Small intestine (tissue), 16 donors: ENCODE measurements around the gene BBIP1. TPM values are rescaled to one million over a fixed set of nuclear protein-coding genes. Genes with fewer than 3 reads are reported as not detected.

ENCODE experiments used
- DNase-seq, 2 donors: peaks; one replicate each; pipeline versions ENCODE4 v3.0.0 to v3.0.0-alpha.2; 2013
- FAIRE-seq: peaks from 2 replicates; lab custom pipeline; 2012; peaks lifted over from hg19 to GRCh38; lab: Jason Lieb, UNC
- H3K27ac ChIP-seq, 3 donors: one replicate each; pipeline ENCODE4 v1.5.1; 2013; ENCODE audit warnings: low read length in 2 of 3, mild to moderate bottlenecking in 2 of 3, control low read depth in 1 of 3, inconsistent platforms in 1 of 3, low read depth in 1 of 3, moderate library complexity in 1 of 3
- H3K27me3 ChIP-seq, 3 donors: one replicate each; pipeline ENCODE4 v1.6.1; 2013; ENCODE audit warnings: low read length in 3 of 3, inconsistent platforms in 1 of 3; ENCODE audit not compliant: control insufficient read depth in 3 of 3, insufficient read depth in 3 of 3
- H3K36me3 ChIP-seq, 3 donors: one replicate each; pipeline ENCODE4 v1.6.1; 2013; ENCODE audit warnings: low read length in 3 of 3, inconsistent platforms in 1 of 3, low read depth in 1 of 3, mild to moderate bottlenecking in 1 of 3, moderate library complexity in 1 of 3; ENCODE audit not compliant: control insufficient read depth in 3 of 3, insufficient read depth in 2 of 3
- H3K4me1 ChIP-seq, 3 donors: one replicate each; pipeline ENCODE4 v1.6.1; 2013; ENCODE audit warnings: low read length in 2 of 3, inconsistent platforms in 1 of 3, low read depth in 1 of 3, mild to moderate bottlenecking in 1 of 3, moderate library complexity in 1 of 3; ENCODE audit not compliant: control insufficient read depth in 3 of 3, insufficient read depth in 2 of 3
- H3K4me3 ChIP-seq, 3 donors: one replicate each; pipeline ENCODE4 v1.5.1; 2013; ENCODE audit warnings: low read length in 3 of 3, control low read depth in 1 of 3, inconsistent platforms in 1 of 3, low read depth in 1 of 3, mild to moderate bottlenecking in 1 of 3, moderate library complexity in 1 of 3
- H3K9me3 ChIP-seq, 2 donors: one replicate each; pipeline ENCODE4 v1.6.1; 2013; ENCODE audit warnings: low read depth in 1 of 2, low read length in 1 of 2; ENCODE audit not compliant: control insufficient read depth in 2 of 2, insufficient read depth in 1 of 2
- WGBS, 3 donors: extraction: QIAGEN DNeasy Blood & Tissue Kit; methylation state at CpG; one replicate each; pipeline ENCODE4 v1.1.7; 2013; 5-methylcytosine and 5-hydroxymethylcytosine counted together
- long read RNA-seq, 10 donors: transcript quantifications; one replicate each; lab custom pipeline, GENCODE V29; 2026
- polyA plus RNA-seq, 4 donors: library from polyadenylated mRNA; stranded (reverse) in 3 of 4; unstranded in 1 of 4; fragments of 200-250 nt in 3 of 4; fragments of 120-200 nt in 1 of 4; gene quantifications; one replicate each; pipeline versions ENCODE4 v1.2.1 to v1.2.3, GENCODE V29; 2013
- donor health status: healthy with polysubstance abuse.
- donor health status: control.
- donor health status: control.
- donor health status: Bipolar disorder and iron deficiency.
- donor health status: healthy.

The BBIP1 gene
- 10 to 100 TPM; 10.7 to 21.1 (median 17.5) TPM for polyA plus RNA-seq
- long read RNA-seq, donor 1, full-length matches to known transcripts, result 17 of 17 reads
- long read RNA-seq, donor 1, partial matches to known transcripts, result 0 of 17 reads
- long read RNA-seq, donor 1, other reads (novel, unspliced or antisense), result 0 of 17 reads
- long read RNA-seq, donor 2, full-length matches to known transcripts, result 2 of 2 reads
- long read RNA-seq, donor 2, partial matches to known transcripts, result 0 of 2 reads
- long read RNA-seq, donor 2, other reads (novel, unspliced or antisense), result 0 of 2 reads
- long read RNA-seq, donor 3, full-length matches to known transcripts, result 11 of 11 reads
- long read RNA-seq, donor 3, partial matches to known transcripts, result 0 of 11 reads
- long read RNA-seq, donor 3, other reads (novel, unspliced or antisense), result 0 of 11 reads
- long read RNA-seq, donor 4, partial matches to known transcripts, result 0 of 3 reads
- long read RNA-seq, donor 4, other reads (novel, unspliced or antisense), result 0 of 3 reads
- long read RNA-seq, donor 5, partial matches to known transcripts, result 0 of 1 reads
- long read RNA-seq, donor 5, other reads (novel, unspliced or antisense), result 0 of 1 reads
- long read RNA-seq, donor 6, full-length matches to known transcripts, result 5 of 5 reads
- long read RNA-seq, donor 6, partial matches to known transcripts, result 0 of 5 reads
- long read RNA-seq, donor 6, other reads (novel, unspliced or antisense), result 0 of 5 reads
- long read RNA-seq, donor 7, result 0 reads
- long read RNA-seq, donor 8, full-length matches to known transcripts, result 4 of 4 reads
- long read RNA-seq, donor 8, partial matches to known transcripts, result 0 of 4 reads
- long read RNA-seq, donor 8, other reads (novel, unspliced or antisense), result 0 of 4 reads
- long read RNA-seq, donor 9, partial matches to known transcripts, result 0 of 2 reads
- long read RNA-seq, donor 9, other reads (novel, unspliced or antisense), result 0 of 2 reads
- long read RNA-seq, donor 10, full-length matches to known transcripts, result 30 of 30 reads
- long read RNA-seq, donor 10, partial matches to known transcripts, result 0 of 30 reads
- long read RNA-seq, donor 10, other reads (novel, unspliced or antisense), result 0 of 30 reads

- WGBS, 3 donors, result 0 to 1% (median 0%) methylated on average over 38 to 40 of the region's 40 CpGs
- Histone ChIP-seq H3K4me3 (peak within 1 kb of the TSS; percentile 90 to 97 (median 97)), H3K9me3 (no peaks in the 10 kb centered on the region), H3K36me3 (peaks cover 0 to 2% (median 0%) of the 10 kb centered on the region in 3 donors), H3K4me1 (peaks cover 0 to 3% (median 0%) of the 10 kb centered on the region in 3 donors), H3K27me3 (no peaks in the 10 kb centered on the region), H3K27ac (peak within 1 kb of the TSS; percentile 99 to 100 (median 99))
- DNase-seq (peak; percentile 99 to 100), FAIRE-seq (peak; percentile 87)
These were observed at the start of gene BBIP1 for GRCh38 chr10:110918643-110919348. Gene BBIP1, minus strand, starts transcription at chr10:110919180. Its CDS starts 1,023 bp downstream, at chr10:110918157.

GRCh38 chr10:110967645-110968044 is 48.7 kb upstream of the BBIP1 start:
- Histone ChIP-seq H3K4me1 (no peaks in the 10 kb centered on the region), H3K27ac (no peak overlapping the region), H3K27me3 (no peaks in the 10 kb centered on the region), H3K36me3 (peaks cover 0 to 2% (median 2%) of the 10 kb centered on the region in 3 donors), H3K9me3 (no peaks in the 10 kb centered on the region), H3K4me3 (no peak overlapping the region)
- 0 to 2% (median 0%) methylated on average over 1 of the region's 1 CpG for WGBS, 3 donors
- DNase-seq, result no peak
- peak; percentile 23 for FAIRE-seq

DNA sequence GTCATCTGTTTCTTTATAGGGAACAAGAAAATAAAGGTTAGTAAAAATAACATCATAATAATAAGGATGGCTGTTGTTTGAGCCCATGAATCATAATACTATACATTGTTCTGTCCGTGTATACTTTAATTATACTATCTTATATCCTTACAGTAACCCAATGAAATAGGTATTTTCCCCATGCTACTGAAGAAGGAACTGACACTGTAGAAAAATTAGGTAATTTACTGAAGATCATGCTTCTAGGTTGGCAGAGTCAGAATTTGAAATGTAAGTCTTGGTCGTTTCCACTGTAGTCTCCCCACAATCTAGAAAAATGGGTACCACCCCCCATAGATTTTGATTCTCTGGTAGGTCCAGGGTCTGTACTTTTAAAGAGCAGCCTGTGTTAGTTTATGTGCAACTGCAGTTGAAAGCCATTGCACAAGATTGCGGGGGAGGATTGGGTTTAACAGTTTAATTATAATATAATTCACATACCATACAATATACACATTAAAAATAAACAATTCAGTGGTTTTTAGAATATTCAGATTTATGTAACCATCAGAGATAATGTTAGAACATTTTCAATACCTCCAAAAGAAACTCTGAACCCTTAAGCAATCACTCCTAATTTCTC is 48.1 kb upstream of the BBIP1 start:
- H3K4me1 ChIP-seq, result no peaks in the 10 kb centered on the region
- H3K27ac ChIP-seq, result no peak overlapping the region
- no peak overlapping the region for H3K4me3 ChIP-seq
- peaks cover 0 to 2% (median 0%) of the 10 kb centered on the region in 3 donors for H3K36me3 ChIP-seq
- FAIRE-seq (no peak), DNase-seq (no peak)
- H3K27me3 ChIP-seq, result no peaks in the 10 kb centered on the region
- WGBS, 3 donors, result 80 to 87% (median 83%) methylated on average over 3 of the region's 3 CpGs
- no peaks in the 10 kb centered on the region for H3K9me3 ChIP-seq

DNA sequence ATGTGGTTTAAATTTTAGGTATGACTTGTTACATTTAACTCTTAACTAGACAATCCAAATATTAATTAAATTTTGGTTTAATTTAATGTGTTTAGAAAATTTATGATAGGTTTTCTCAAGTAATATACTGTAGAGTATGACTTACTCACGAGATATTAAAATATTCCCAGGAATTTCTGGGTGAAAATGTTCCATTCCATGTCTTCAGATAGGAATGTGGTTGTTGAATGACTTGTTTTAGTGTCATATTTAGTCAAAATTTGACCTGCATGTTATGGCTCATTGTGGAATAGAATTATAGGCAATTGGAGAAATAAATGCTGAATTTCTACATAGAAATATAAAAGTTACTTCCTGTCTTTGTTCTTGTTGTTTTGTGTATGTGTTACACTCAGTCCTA is 47.2 kb upstream of the BBIP1 start:
- Histone ChIP-seq H3K4me3 (no peak overlapping the region), H3K4me1 (no peaks in the 10 kb centered on the region), H3K27ac (no peak overlapping the region), H3K9me3 (no peaks in the 10 kb centered on the region), H3K36me3 (peaks cover 0 to 2% (median 0%) of the 10 kb centered on the region in 3 donors), H3K27me3 (no peaks in the 10 kb centered on the region)
- DNase-seq, result no peak
- WGBS, 3 donors, result 93 to 100% (median 99%) methylated on average over 1 of the region's 1 CpG
- no peak for FAIRE-seq

- H3K4me1 ChIP-seq, result no peaks in the 10 kb centered on the region
- no peaks in the 10 kb centered on the region for H3K9me3 ChIP-seq
- peaks cover 0 to 2% (median 0%) of the 10 kb centered on the region in 3 donors for H3K36me3 ChIP-seq
- DNase-seq (no peak), FAIRE-seq (no peak)
- H3K27me3 ChIP-seq, result no peaks in the 10 kb centered on the region
- no peak overlapping the region for H3K4me3 ChIP-seq
- no peak overlapping the region for H3K27ac ChIP-seq
These were observed 46.2 kb upstream of the BBIP1 start for GRCh38 chr10:110965216-110965615.

DNA sequence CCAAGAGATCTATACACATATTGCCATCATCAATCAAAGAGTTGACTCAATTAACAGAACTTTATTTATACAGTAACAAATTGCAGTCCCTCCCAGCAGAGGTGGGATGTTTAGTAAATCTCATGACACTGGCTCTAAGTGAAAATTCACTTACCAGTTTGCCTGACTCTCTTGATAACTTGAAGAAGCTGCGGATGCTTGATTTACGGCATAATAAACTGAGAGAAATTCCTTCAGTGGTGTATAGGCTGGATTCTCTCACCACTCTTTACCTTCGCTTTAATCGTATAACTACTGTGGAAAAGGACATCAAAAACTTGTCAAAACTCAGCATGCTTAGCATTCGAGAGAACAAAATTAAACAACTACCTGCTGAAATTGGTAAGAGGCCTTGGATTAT is 45.7 kb upstream of the BBIP1 start:
- Histone ChIP-seq H3K27me3 (no peaks in the 10 kb centered on the region), H3K36me3 (peaks cover 0 to 2% (median 0%) of the 10 kb centered on the region in 3 donors), H3K9me3 (no peaks in the 10 kb centered on the region), H3K27ac (no peak overlapping the region), H3K4me1 (no peaks in the 10 kb centered on the region), H3K4me3 (no peak overlapping the region)
- FAIRE-seq (no peak), DNase-seq (no peak)
- 95 to 99% (median 96%) methylated on average over 5 of the region's 5 CpGs for WGBS, 3 donors

GRCh38 chr10:110963162-110963561 is 44.2 kb upstream of the BBIP1 start:
- Histone ChIP-seq H3K36me3 (peaks cover 0 to 2% (median 0%) of the 10 kb centered on the region in 3 donors), H3K4me1 (peaks cover 0 to 3% (median 0%) of the 10 kb centered on the region in 3 donors), H3K27me3 (no peaks in the 10 kb centered on the region), H3K27ac (no peak overlapping the region), H3K4me3 (no peak overlapping the region), H3K9me3 (no peaks in the 10 kb centered on the region)
- FAIRE-seq (no peak), DNase-seq (peak in 1 of 2 donors; percentile 27)
- WGBS, 3 donors, result 67 to 80% (median 79%) methylated on average over 2 of the region's 2 CpGs
